HEK293 (cell line): ENCODE measurements around the gene ZSCAN20.

ENCODE experiments used
- CTCF ChIA-PET: fragments of 350-600 bp; formaldehyde crosslinking; extraction: SDS; loops from one replicate; lab custom pipeline; 2021; ENCODE audit warnings: antibody characterized with exemption; lab: Yijun Ruan, JAX
- POLR2A ChIA-PET: fragments of 300-600 bp; formaldehyde crosslinking; extraction: SDS; loops from one replicate; lab custom pipeline; 2020; ENCODE audit warnings: antibody characterized with exemption, inconsistent platforms; lab: Yijun Ruan, JAX
- H3K27ac ChIP-seq: fragments of 200-500 bp; sonication (Bioruptor generic); 2 replicates; pipeline ENCODE4 v1.5.1; 2014; ENCODE audit warnings: low read depth, low read length, control low read depth, inconsistent platforms; ENCODE audit errors: extremely low read depth
- H3K36me3 ChIP-seq, 2 experiments: fragments of 200-500 bp in 1 of 2; sonication (Bioruptor generic) in 1 of 2; 1 replicate in 1 of 2; 2 replicates in 1 of 2; pipeline ENCODE4 v1.5.1; 2014 to 2017; ENCODE audit warnings: inconsistent platforms in 2 of 2, low read length in 2 of 2; ENCODE audit not compliant: control insufficient read depth in 2 of 2, insufficient read depth in 1 of 2
- H3K4me1 ChIP-seq: fragments of 200-500 bp; sonication (Bioruptor generic); 2 replicates; pipeline ENCODE4 v1.5.1; 2014; ENCODE audit warnings: mild to moderate bottlenecking, low read length, inconsistent platforms; ENCODE audit not compliant: control insufficient read depth, insufficient read depth
- H3K4me3 ChIP-seq: 2 replicates; pipeline ENCODE4 v1.5.1; 2011; ENCODE audit warnings: low read depth, mild to moderate bottlenecking, control low read depth, low read length, moderate library complexity
- H3K9me3 ChIP-seq: fragments of 200-500 bp; sonication (Bioruptor generic); 2 replicates; pipeline ENCODE4 v1.5.1; 2014; ENCODE audit warnings: low read depth, low read length, inconsistent platforms; ENCODE audit not compliant: control insufficient read depth, insufficient read depth
- IKZF3 ChIP-seq: fragments of 450-650 bp; IDR thresholded peaks from 2 replicates; pipeline ENCODE4 v1.5.0; 2018; ENCODE audit warnings: missing biosample characterization, mild to moderate bottlenecking, missing genetic modification characterization, moderate library complexity
- KLF1 ChIP-seq: fragments of 450-650 bp; formaldehyde crosslinking; IDR thresholded peaks from 2 replicates; pipeline ENCODE4 v1.5.1; 2016; ENCODE audit warnings: missing biosample characterization, missing genetic modification characterization
- MZF1 ChIP-seq: fragments of 450-650 bp; formaldehyde crosslinking; IDR thresholded peaks from 2 replicates; pipeline ENCODE4 v1.5.1; 2017; ENCODE audit warnings: missing biosample characterization, missing genetic modification characterization, borderline replicate concordance
- SP7 ChIP-seq: fragments of 450-650 bp; formaldehyde crosslinking; IDR thresholded peaks from 2 replicates; pipeline ENCODE4 v1.5.1; 2016; ENCODE audit warnings: missing biosample characterization, missing genetic modification characterization
- ZIC2 ChIP-seq: fragments of 450-650 bp; formaldehyde crosslinking; IDR thresholded peaks from 2 replicates; pipeline ENCODE4 v1.5.1; 2016; ENCODE audit warnings: missing biosample characterization, missing genetic modification characterization
- ZNF140 ChIP-seq: fragments of 450-650 bp; formaldehyde crosslinking; IDR thresholded peaks from 2 replicates; pipeline ENCODE4 v1.5.1; 2016; ENCODE audit warnings: missing biosample characterization, missing genetic modification characterization
- ZNF155 ChIP-seq: fragments of 450-650 bp; formaldehyde crosslinking; IDR thresholded peaks from 2 replicates; pipeline ENCODE4 v1.5.1; 2016; ENCODE audit warnings: missing biosample characterization, missing genetic modification characterization
- ZNF214 ChIP-seq: fragments of 450-650 bp; formaldehyde crosslinking; IDR thresholded peaks from 2 replicates; pipeline ENCODE4 v1.5.1; 2017; ENCODE audit warnings: missing biosample characterization, mild to moderate bottlenecking, missing genetic modification characterization, borderline replicate concordance
- ZNF311 ChIP-seq: fragments of 450-650 bp; formaldehyde crosslinking; IDR thresholded peaks from 2 replicates; pipeline ENCODE4 v1.5.1; 2017; ENCODE audit warnings: missing biosample characterization, missing genetic modification characterization, borderline replicate concordance
- ZNF324 ChIP-seq: fragments of 450-650 bp; formaldehyde crosslinking; IDR thresholded peaks from 2 replicates; pipeline ENCODE4 v1.5.1; 2016; ENCODE audit warnings: missing biosample characterization, missing genetic modification characterization
- ZNF48 ChIP-seq: fragments of 450-650 bp; formaldehyde crosslinking; IDR thresholded peaks from 2 replicates; pipeline ENCODE4 v1.5.1; 2016; ENCODE audit warnings: missing biosample characterization, missing genetic modification characterization
- TF ChIP-seq, protein P1 (sequence below): fragments of 450-650 bp; formaldehyde crosslinking; IDR thresholded peaks from 2 replicates; pipeline ENCODE4 v1.5.1; 2016; ENCODE audit warnings: missing biosample characterization, missing genetic modification characterization

Gene ZSCAN20

DNA sequence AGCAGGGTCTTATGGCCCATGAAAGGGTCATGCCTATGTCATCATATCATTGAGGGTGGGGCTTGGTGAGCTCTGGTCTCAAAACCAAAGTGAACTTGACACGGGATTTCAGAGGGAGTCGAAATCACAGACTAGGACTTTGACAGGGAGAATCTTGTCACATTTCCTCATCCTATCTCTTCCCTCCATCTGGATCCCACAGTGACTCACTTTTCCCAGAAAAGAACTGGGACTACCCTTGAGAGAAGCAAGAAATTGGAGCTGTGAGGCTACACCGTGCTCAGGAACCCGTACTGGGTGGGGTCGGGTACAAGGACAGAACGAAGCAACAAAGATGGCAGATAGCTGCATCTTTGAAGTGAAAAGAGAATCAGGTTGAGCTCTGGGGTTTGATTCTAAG is 69.5 kb downstream of the ZSCAN20 start:
- no peak overlapping the region for H3K27ac ChIP-seq
- POLR2A ChIA-PET: no interaction called here
- H3K4me3 ChIP-seq: no peak overlapping the region
- H3K4me1 ChIP-seq: no peaks in the 10 kb centered on the region
- H3K36me3 ChIP-seq: no peaks in the 10 kb centered on the region
- TF ChIP-seq ZNF140 (tag by site-specific recombination) (no peak), ZIC2 (no peak), ZNF214 (tag by site-specific recombination) (no peak), KLF1 (tag by site-specific recombination) (no peak), ZNF48 (tag by site-specific recombination) (no peak), ZNF155 (no peak), MZF1 (tag by site-specific recombination) (no peak), ZNF311 (tag by site-specific recombination) (no peak), IKZF3 (tag by site-specific recombination) (no peak), ZNF324 (tag by site-specific recombination) (no peak), SP7 (tag by site-specific recombination) (no peak)
- TF ChIP-seq, protein P1, sequence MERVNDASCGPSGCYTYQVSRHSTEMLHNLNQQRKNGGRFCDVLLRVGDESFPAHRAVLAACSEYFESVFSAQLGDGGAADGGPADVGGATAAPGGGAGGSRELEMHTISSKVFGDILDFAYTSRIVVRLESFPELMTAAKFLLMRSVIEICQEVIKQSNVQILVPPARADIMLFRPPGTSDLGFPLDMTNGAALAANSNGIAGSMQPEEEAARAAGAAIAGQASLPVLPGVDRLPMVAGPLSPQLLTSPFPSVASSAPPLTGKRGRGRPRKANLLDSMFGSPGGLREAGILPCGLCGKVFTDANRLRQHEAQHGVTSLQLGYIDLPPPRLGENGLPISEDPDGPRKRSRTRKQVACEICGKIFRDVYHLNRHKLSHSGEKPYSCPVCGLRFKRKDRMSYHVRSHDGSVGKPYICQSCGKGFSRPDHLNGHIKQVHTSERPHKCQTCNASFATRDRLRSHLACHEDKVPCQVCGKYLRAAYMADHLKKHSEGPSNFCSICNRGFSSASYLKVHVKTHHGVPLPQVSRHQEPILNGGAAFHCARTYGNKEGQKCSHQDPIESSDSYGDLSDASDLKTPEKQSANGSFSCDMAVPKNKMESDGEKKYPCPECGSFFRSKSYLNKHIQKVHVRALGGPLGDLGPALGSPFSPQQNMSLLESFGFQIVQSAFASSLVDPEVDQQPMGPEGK (tag by site-specific recombination): no peak
- CTCF ChIA-PET: no interaction called here
- no peaks in the 10 kb centered on the region for H3K9me3 ChIP-seq
